SK-N-SH (cell line): ENCODE measurements around the gene KIRREL1.

Experiments
- CTCF ChIP-seq: fragments of 200-600 bp; sonication (generic); IDR thresholded peaks from 2 replicates; pipeline ENCODE4 v1.6.1; 2017; ENCODE audit warnings: antibody characterized with exemption, mild to moderate bottlenecking, moderate library complexity
- USF1 ChIP-seq: IDR thresholded peaks from 2 replicates; pipeline ENCODE4 v1.4.0; 2012; ENCODE audit warnings: low read depth, borderline replicate concordance
- YY1 ChIP-seq: IDR thresholded peaks from 2 replicates; pipeline ENCODE4 v1.4.0; 2012; ENCODE audit warnings: low read depth, mild to moderate bottlenecking

- TF ChIP-seq CTCF (no peak), YY1 (no peak), USF1 (no peak)
These were observed 107.1 kb downstream of the KIRREL1 start for GRCh38 chr1:158100498-158100897.
